ENCODE results near the gene TTLL8.

Gene TTLL8

GRCh38 chr22:50061824-50062355, 3.8 kb upstream of the TTLL8 start:
- no peak for DNase-seq (ENCODE audit: low read depth in 2 of 2)

DNA sequence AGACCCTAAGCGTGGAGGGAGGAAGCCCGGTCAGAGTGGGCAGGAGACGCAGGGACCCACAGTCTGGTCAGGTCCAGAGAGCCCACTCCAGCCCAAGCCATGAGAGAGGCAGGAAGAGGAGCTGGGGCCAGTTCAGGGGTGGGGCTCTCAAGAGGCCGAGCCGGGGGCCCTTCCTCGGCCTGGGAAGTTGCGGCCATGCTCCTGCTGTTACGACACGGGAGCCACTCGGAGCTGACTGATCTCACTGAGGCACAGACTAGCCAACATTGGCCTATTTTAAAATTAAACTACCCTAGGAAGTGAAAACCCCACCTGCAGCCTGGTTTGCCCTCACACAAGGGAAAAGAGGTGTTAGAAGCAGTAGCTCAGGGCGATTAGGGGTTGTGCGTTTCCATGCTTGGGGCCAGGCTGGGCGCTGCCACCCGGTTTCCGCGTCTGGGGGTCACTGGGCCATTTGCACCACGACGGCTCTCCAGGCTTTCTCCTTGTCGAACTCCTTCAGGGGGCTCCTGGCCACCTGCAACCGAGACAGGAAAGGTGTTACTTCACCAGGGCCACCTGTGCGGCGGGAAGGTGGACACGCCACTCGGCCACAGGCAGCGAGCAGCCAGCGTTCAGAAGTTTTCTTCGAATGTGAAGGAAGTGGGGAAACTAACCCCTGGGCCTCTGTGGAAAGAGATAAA, 3.2 kb upstream of the TTLL8 start:
- DNase-seq (ENCODE audit: low read depth in 2 of 2) = no peak

DNA sequence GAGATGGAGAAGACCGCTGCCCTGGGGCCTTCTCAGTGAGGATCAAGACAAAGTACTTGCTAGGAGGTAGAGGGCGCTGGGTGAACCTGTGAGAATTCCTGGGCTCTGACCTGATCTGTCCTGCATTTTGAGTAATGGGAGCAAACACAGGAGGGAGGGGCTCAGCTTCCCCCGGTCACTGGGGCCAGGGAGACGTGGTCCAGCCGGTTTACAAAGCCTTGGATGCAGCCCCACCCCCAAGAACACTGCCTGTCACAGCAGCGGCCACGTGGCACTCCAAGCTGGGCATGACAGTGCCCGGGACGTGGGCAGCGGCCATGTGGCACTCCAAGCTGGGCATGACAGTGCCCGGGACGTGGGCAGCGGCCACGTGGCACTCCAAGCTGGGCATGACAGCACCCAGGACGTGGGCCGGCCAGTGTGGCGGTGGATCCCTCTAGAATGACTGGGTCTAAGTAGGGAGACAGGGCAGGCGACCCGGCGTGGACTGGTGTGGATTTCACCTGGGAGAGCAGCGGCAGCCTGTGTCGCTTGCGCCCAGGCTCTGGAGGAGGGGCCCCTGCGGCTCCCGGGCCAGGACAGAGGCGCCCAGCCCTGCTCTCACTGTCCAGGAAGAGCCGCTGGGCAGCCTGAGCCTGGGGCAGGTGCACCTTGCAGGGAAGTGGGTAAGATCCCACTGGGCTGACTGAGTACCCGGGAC, 2.5 kb upstream of the TTLL8 start:
- no peak for DNase-seq (ENCODE audit: low read depth in 2 of 2)

DNA sequence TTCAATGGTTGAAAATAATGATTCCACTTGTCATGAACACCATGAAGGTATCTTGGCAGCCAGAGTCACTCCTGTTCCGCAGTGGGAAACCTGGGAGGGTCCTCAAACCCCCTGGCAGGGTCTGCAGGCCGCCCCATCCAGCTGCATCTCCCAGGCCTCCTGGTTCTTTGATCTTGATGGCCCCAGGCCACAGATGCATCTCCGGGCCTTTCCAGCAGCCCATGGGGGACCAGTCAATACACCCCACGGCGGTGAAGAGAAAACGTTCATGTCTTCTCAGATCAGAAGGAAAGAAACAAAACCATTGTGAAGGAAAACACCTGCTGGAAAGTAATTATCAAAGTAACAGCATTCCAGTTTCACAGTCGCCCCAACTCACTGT, 1.8 kb upstream of the TTLL8 start:
- DNase-seq (ENCODE audit: low read depth in 2 of 2) = no peak

DNA sequence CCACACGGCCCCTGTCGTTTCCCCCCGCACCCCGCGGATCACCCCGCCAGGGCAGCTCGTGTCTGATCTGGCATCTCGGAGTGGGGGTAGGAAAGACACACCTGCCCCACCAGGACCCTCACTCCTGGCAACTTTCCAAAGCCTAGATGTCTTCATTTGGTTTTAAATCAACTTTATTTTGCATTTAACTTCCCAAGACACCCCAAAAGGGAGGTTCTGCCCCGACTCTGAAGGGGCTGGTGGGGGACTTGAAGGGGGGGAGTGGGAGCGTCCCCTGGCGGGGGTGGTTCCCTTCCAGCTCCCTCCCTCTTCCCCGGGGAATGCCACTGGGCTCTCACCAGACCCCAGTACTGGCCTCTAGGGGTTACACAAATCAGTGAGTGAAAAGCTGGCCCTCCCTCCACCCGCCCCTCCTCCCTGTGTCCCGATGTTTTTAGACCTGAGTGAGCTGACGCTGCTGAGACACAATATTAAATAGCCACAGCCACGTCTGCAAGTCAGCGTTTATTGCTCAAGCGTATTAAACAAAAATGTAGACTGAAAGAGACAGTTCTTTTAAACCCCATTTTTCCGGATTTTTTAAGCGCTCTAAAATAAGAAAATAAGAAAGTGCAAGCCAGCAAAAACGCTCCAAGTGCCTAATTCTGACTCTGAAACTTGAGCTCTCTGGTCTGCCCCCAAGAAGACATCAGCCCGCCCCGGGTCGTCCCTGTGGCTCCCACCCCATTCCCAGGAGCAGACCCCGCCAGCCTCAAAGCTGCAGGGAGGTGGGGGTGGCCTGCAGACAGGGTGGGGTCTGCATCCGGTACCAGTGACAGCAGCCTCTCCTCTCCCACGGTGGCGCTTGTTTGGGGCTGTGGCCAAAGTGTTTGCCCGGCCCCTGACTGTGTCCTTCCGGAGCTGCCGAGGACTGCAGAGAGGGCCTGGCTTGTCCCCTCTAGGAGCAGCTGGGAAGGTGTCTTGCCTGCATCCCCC, 1.1 kb upstream of the TTLL8 start:
- DNase-seq (ENCODE audit: low read depth in 2 of 2) = no peak

GRCh38 chr22:50057278-50058060, 629 bp downstream of the TTLL8 start:
- no peak for DNase-seq (ENCODE audit: low read depth in 2 of 2)

GRCh38 chr22:50056214-50056972, 1.7 kb downstream of the TTLL8 start:
- DNase-seq (ENCODE audit: low read depth in 2 of 2) = no peak

GRCh38 chr22:50053861-50054260, 4.2 kb downstream of the TTLL8 start:
- DNase-seq (ENCODE audit: low read depth in 2 of 2) = no peak

DNA sequence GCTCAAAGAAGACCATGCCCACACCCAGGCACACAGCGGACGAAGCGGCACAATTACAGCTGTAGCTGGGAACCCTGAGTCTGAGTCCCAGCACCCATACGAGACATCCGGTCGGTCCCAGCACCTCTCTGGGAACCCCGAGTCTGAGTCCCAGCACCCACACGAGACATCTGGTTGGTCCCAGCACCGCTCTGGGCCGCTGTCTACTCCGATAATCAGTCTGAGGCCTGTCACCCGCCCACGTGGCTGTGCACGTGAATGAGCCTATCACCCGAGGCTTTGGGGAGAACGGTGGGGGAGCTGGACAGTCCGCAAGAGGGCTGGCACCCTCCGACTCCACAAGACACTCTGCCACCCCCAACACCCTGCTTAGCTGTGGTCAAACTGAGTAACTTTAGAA, 6.2 kb downstream of the TTLL8 start:
- no peak for DNase-seq (ENCODE audit: low read depth in 2 of 2)

DNA sequence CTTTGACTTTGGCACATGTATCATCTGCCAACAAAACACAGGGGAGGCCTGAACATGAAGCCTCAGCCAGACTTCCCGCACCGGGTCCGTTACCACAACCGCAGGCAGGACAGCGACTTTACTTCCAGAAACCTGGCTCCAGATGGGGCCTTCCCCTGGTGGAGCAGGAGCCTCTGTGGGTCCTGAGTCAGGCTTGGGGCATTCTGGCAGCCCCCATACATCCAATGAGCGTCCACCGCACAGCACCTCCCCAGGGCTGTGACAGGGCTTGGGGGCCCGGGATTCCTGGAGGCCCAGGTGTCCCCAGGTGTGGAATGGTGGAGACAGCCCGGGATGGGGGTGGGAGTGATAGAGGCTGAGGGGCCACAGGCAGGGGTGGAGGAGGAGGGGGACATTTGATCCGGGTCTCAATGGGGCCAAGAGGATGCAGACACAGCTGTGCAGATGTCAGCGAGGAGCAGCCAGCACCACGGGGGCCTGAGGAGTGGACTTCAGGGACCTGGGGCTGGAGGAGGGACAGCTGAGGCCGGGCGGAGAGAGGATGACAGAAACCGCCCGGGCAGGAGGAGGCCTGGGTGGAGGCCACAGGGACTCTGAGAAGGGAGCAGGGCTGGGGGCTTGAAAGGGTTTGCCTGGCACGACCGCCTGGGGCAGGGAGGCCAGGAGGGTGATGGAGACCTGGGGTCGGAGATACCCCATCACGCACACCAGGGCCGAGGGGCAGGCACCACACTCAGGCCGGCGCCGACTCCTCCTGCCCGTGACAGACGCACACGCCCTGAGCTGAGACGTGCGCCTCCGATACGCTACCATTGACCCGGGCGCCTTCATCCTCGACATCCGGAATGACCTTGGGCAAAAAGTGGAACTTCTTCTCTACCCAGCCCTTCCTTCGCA, 8.6 kb downstream of the TTLL8 start:
- DNase-seq (ENCODE audit: low read depth in 2 of 2) = no peak

DNA sequence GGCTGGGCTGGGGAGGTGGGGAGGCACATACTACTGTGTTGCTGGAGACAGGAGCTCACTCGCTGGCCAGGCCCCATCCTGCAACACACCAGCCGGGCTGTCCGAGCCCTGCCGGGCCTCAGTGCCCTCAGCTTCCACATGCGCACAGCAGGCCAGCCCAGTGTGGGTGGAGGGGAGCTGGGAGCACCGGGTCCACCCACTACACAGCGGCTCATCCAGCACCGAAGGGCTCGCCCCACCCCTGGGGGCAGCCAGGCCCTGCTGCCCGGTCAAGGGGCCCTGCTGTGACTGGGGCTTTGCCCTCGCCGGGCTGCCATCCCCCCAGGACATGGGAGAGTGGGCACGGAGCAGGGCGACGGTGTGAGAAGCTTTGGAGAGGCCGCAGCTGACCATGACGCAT, 9.3 kb downstream of the TTLL8 start:
- no peak for DNase-seq (ENCODE audit: low read depth in 2 of 2)

DNA sequence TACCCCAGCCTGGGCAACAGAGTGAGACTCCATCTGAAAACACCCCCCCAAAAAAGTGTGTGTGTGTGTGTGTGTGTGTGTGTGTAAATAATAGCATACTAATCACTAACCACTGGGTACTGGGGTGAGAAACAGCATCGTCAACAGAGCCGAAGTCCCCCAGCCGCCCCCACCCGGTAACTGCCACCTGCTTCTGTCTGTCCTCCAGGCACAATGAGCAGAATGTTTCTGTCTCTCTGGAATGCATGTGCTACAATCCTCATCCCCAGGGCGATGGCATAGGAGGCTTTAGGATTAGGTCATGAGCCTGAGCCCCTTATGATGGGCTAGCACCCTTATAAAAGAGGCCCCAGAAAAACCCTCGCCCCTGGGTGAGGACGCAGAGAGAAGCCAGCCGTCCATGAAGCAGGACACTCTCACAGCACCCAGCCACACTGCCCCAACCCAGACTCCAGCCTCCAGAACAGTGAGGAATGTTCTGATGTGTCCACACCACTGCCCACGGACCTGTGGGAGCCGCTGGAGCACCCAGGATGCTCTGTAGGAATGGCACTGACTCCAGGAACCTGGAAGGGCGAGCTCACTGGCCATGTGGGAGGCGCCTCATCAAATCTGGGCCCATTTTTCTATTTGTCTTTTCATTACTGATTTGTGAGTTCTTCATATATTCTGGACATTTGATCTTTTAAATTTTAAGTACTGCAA, 9.9 kb downstream of the TTLL8 start:
- DNase-seq (ENCODE audit: low read depth in 2 of 2) = no peak

DNA sequence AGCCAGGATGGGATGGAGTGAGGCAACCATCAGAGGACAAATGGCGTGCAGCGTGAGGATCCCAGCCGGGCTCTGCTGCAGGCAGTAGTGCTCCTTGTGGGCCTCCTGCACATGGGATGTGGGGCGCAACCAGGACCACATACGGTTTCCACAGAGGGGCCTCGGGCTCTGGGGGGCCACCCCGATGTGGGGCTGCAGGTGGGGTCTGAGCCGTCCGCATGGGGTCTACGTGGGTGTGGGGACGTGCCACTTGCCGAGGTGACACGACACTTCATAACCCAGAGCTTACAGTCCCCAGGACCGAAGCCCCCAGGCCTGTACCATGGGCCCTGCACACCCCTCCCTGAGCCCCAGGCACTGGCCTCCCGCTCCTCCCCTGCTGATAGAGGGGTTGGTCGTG, 10.8 kb downstream of the TTLL8 start:
- DNase-seq (ENCODE audit: low read depth in 2 of 2) = no peak

- no peak for DNase-seq (ENCODE audit: low read depth in 2 of 2)
Observed at GRCh38 chr22:50046481-50047245, 11.4 kb downstream of the TTLL8 start.

DNA sequence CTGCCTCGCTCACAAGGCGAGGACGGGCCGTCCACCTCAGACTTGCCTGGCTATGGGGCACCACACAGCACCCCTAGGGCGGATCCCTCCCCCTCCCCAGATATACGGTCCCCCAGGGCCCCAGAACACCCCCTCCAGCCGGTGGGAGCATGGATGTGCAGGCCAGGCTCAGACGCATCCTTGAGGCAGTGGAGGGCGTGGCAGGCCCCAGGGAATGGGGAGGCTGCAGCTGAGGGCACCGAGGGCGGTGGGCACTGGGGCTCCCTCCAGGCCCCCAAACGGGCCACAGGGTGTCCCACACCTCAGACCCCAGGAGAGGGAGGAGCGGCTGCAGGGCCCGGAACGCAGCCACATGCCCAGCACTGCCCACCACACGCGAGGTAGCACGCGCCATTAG, 12.1 kb downstream of the TTLL8 start:
- DNase-seq (ENCODE audit: low read depth in 2 of 2) = no peak

- no peak for DNase-seq (ENCODE audit: low read depth in 2 of 2)
Observed at GRCh38 chr22:50045211-50046018, 12.7 kb downstream of the TTLL8 start.

DNA sequence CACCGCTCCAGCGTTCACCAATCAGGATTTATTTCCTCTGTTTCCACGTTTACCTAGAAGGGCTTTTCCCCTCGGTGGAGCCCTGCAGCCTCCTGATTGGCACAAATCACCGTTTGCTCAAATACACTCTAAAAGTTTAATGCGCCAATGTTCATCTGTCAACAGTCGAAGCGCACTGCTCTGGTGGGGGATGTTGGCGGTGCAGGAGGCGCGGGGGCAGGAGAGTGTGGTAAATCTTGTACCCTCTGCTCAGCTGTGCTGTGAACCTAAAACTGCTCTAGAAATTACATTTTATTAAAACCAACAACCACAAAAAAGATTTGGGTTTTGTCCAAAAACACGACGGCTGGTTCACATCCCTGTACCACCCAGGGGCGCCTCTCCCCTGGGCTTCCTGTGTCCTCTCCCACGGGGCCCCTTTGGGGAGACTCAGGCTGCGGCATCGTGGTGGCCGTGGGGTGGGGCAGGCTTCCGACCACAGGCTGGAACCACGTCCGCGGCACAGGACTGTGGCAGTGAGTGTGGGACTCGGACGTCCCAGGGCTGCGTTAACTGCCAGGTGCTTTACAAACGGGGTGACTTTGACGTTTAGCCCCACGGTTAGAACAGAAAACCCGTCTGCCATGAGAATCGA, 13.5 kb downstream of the TTLL8 start:
- no peak for DNase-seq (ENCODE audit: low read depth in 2 of 2)

All from stimulated activated CD4-positive, alpha-beta T cell treated with anti-CD3 and anti-CD28 coated beads, Interleukin-15, amount 100 ng/mL, for 48 hours (primary cell).